Mesenchymal stem cell (in vitro differentiated cells and primary cell): Measurements from ENCODE around the gene FAM83E. TPM values are rescaled to one million over a fixed set of nuclear protein-coding genes. Genes with fewer than 3 reads are reported as not detected.

ENCODE experiments used
- DNase-seq: peaks from one replicate; pipeline ENCODE4 v3.0.0-alpha.2; 2013
- H2AFZ ChIP-seq: one replicate; pipeline ENCODE4 v1.6.1; 2013; ENCODE audit warnings: low read depth, mild to moderate bottlenecking, control low read depth, inconsistent platforms, low read length, moderate library complexity
- H2AK5ac ChIP-seq: 2 replicates; pipeline ENCODE4 v1.6.1; 2013; ENCODE audit warnings: low read length, moderate library complexity, mild to moderate bottlenecking, inconsistent platforms; ENCODE audit not compliant: severe bottlenecking
- H2BK120ac ChIP-seq: one replicate; pipeline ENCODE4 v1.6.1; 2013; ENCODE audit warnings: low read depth, mild to moderate bottlenecking, inconsistent platforms, low read length, moderate library complexity
- H2BK12ac ChIP-seq, 2 experiments: one replicate each; pipeline ENCODE4 v1.6.1; 2013; ENCODE audit warnings: inconsistent platforms in 2 of 2, low read length in 2 of 2, mild to moderate bottlenecking in 2 of 2, moderate library complexity in 2 of 2, control low read depth in 1 of 2
- H2BK15ac ChIP-seq: one replicate; pipeline ENCODE4 v1.6.1; 2013; ENCODE audit warnings: mild to moderate bottlenecking, low read depth, inconsistent platforms; ENCODE audit not compliant: poor library complexity, severe bottlenecking
- H2BK5ac ChIP-seq: 2 replicates; pipeline ENCODE4 v1.6.1; 2013; ENCODE audit warnings: low read depth, mild to moderate bottlenecking, low read length, control low read depth, inconsistent platforms; ENCODE audit not compliant: poor library complexity, severe bottlenecking
- H3K14ac ChIP-seq, 2 experiments: one replicate each; pipeline ENCODE4 v1.6.1; 2013; ENCODE audit warnings: inconsistent platforms in 2 of 2, low read length in 2 of 2, control low read depth in 1 of 2, mild to moderate bottlenecking in 1 of 2, moderate library complexity in 1 of 2
- H3K18ac ChIP-seq, 2 experiments: one replicate each; pipeline ENCODE4 v1.6.1; 2013; ENCODE audit warnings: inconsistent platforms in 2 of 2, low read length in 2 of 2, control low read depth in 1 of 2, low read depth in 1 of 2, mild to moderate bottlenecking in 1 of 2
- H3K23ac ChIP-seq, 2 experiments: one replicate each; pipeline ENCODE4 v1.6.1; 2013; ENCODE audit warnings: inconsistent platforms in 2 of 2, low read length in 2 of 2, mild to moderate bottlenecking in 2 of 2, moderate library complexity in 2 of 2, control low read depth in 1 of 2
- H3K27ac ChIP-seq: 2 replicates; pipeline ENCODE4 v1.5.1; 2013; ENCODE audit warnings: mild to moderate bottlenecking, moderate library complexity, low read length, control low read depth, inconsistent platforms; ENCODE audit not compliant: poor library complexity, severe bottlenecking
- H3K27me3 ChIP-seq, 2 experiments: 2 replicates each; pipeline versions ENCODE4 v1.6.1 to v1.7.0; 2013; ENCODE audit warnings: low read length in 2 of 2, mild to moderate bottlenecking in 2 of 2, moderate library complexity in 2 of 2, control low read depth in 1 of 2, inconsistent platforms in 1 of 2; ENCODE audit not compliant: control insufficient read depth in 1 of 2, insufficient read depth in 1 of 2
- H3K36me3 ChIP-seq, 2 experiments: 2 replicates each; pipeline versions ENCODE4 v1.6.1 to v1.7.0; 2013; ENCODE audit warnings: low read length in 2 of 2, control low read depth in 1 of 2, inconsistent platforms in 1 of 2, low read depth in 1 of 2, mild to moderate bottlenecking in 1 of 2; ENCODE audit not compliant: insufficient read depth in 2 of 2, control insufficient read depth in 1 of 2
- H3K4ac ChIP-seq, 2 experiments: one replicate each; pipeline ENCODE4 v1.6.1; 2013; ENCODE audit warnings: inconsistent platforms in 2 of 2, low read length in 2 of 2, mild to moderate bottlenecking in 2 of 2, moderate library complexity in 2 of 2, control low read depth in 1 of 2, low read depth in 1 of 2
- H3K4me1 ChIP-seq: 2 replicates; pipeline ENCODE4 v1.6.1; 2013; ENCODE audit warnings: low read depth, low read length, control low read depth; ENCODE audit not compliant: control insufficient read depth, insufficient read depth
- H3K4me2 ChIP-seq: 2 replicates; pipeline ENCODE4 v1.6.1; 2013; ENCODE audit warnings: low read length, mild to moderate bottlenecking, inconsistent platforms; ENCODE audit not compliant: poor library complexity, severe bottlenecking
- H3K4me3 ChIP-seq, 2 experiments: 2 replicates each; pipeline versions ENCODE4 v1.5.1 to v1.7.0; 2013; ENCODE audit warnings: low read length in 2 of 2, mild to moderate bottlenecking in 2 of 2, control low read depth in 1 of 2, low read depth in 1 of 2; ENCODE audit not compliant: insufficient read depth in 1 of 2
- H3K79me1 ChIP-seq: replicated peaks from 2 replicates; pipeline ENCODE4 v1.6.1; 2013; ENCODE audit warnings: mild to moderate bottlenecking, control low read depth, low read length, inconsistent platforms; ENCODE audit not compliant: poor library complexity, severe bottlenecking
- H3K9ac ChIP-seq: 2 replicates; pipeline ENCODE4 v1.7.0; 2013; ENCODE audit warnings: mild to moderate bottlenecking, low read length, moderate library complexity
- H3K9me3 ChIP-seq: 2 replicates; pipeline ENCODE4 v1.7.0; 2013; ENCODE audit warnings: mild to moderate bottlenecking, low read length; ENCODE audit not compliant: control insufficient read depth
- H4K8ac ChIP-seq: one replicate; pipeline ENCODE4 v1.6.1; 2013; ENCODE audit warnings: inconsistent platforms, mild to moderate bottlenecking, low read length, moderate library complexity
- H4K91ac ChIP-seq: one replicate; pipeline ENCODE4 v1.6.1; 2013; ENCODE audit warnings: mild to moderate bottlenecking, low read length, inconsistent platforms
- WGBS: methylation state at CpG from one replicate; pipeline ENCODE4 v1.1.7; 2013; ENCODE audit warnings: mixed read lengths; 5-methylcytosine and 5-hydroxymethylcytosine counted together
- polyA plus RNA-seq, 2 experiments: library from polyadenylated mRNA; stranded (reverse); fragments of 200-250 nt; gene quantifications; one replicate each; pipeline ENCODE4 v1.2.3, GENCODE V29; 2013

The FAM83E gene
- polyA plus RNA-seq (2013, experiment 1 of 2) = 0.03 TPM
- polyA plus RNA-seq (2013, experiment 2 of 2) = 0.04 TPM

GRCh38 chr19:48614436-48615230 lies at the start of gene FAM83E:
Gene FAM83E, minus strand, starts transcription at chr19:48615076. Its CDS starts 1,704 bp downstream, at chr19:48613372.
- Histone ChIP-seq H3K4me2 (no peak within 1 kb of the TSS), H3K23ac (peak within 1 kb of the TSS in 1 of 2 experiments; percentile 2), H2BK12ac (peak within 1 kb of the TSS in 1 of 2 experiments; percentile 9), H3K4me3 (no peak within 1 kb of the TSS), H4K91ac (no peak within 1 kb of the TSS), H3K4me1 (peaks cover 34% of the 10 kb centered on the region), H3K79me1 (peaks cover 1% of the 10 kb centered on the region), H2AK5ac (no peak within 1 kb of the TSS), H3K4ac (no peak within 1 kb of the TSS), H3K9me3 (no peaks in the 10 kb centered on the region), H3K18ac (peak within 1 kb of the TSS in 1 of 2 experiments; percentile 22), H3K14ac (no peak within 1 kb of the TSS), H3K36me3 (peaks cover 29 to 57% of the 10 kb centered on the region in 2 experiments), H2AFZ (no peak within 1 kb of the TSS), H2BK5ac (no peak within 1 kb of the TSS), H2BK15ac (no peak within 1 kb of the TSS), H3K9ac (peak within 1 kb of the TSS; percentile 100), H4K8ac (peak within 1 kb of the TSS; percentile 1), H2BK120ac (no peak within 1 kb of the TSS), H3K27ac (peak within 1 kb of the TSS; percentile 8), H3K27me3 (no peaks in the 10 kb centered on the region)
- WGBS = 58% methylated on average over 26 of the region's 31 CpGs
- no peak for DNase-seq

DNA sequence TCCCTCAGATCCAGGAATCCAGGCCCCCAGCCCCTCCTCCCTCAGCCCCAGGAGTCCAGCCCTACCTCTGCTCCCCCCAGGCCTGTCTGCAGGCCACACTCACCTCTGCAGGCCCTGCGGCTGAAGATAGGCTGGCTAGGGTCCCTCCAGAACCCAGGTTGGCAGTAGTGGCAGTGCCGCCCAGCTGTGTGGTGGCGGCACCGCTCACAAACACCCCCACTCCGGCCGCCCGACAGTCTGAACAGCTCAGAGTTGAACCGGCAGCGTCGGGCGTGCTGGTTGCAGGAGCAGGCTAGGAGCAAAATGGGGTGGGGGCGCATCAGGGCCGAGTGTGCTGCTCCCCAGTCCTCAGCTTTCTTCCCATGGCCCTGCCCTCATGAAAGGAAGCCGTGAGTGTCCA lies 49.6 kb upstream of the FAM83E start:
- Histone ChIP-seq H3K4me3 (peak overlapping the region in 1 of 2 experiments; percentile 7), H2BK5ac (no peak overlapping the region), H3K79me1 (no peaks in the 10 kb centered on the region), H3K27me3 (peaks cover 0 to 10% of the 10 kb centered on the region in 2 experiments), H2AK5ac (no peak overlapping the region), H3K27ac (no peak overlapping the region), H2BK15ac (no peak overlapping the region), H2BK12ac (no peak overlapping the region), H3K14ac (no peak overlapping the region), H3K4me1 (peaks cover 7% of the 10 kb centered on the region), H2BK120ac (no peak overlapping the region), H3K23ac (no peak overlapping the region), H4K91ac (no peak overlapping the region), H3K18ac (no peak overlapping the region), H3K36me3 (no peaks in the 10 kb centered on the region), H3K4ac (no peak overlapping the region), H3K9ac (no peak overlapping the region), H2AFZ (no peak overlapping the region), H4K8ac (no peak overlapping the region), H3K4me2 (no peak overlapping the region), H3K9me3 (no peaks in the 10 kb centered on the region)
- WGBS = 91% methylated on average over 14 of the region's 14 CpGs
- no peak for DNase-seq

DNA sequence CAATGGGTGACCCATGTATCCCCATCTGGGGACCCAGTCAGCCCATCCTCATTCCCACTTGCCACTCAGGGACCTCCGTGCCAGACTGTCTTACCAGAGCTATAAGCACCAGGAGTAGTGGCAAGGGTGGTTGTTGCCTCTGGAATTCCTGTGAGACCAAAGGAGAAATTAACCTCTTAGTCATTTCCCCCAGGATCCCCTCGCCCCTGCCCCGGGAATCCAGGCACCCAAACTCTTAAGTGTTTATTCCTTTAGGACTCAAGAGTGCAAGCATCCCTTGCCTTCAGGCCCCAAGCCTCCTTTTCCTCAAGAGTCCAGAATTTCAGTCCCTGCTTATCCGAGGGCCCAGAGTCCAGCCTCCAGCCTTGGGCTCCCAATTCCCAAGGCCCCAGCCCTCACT lies 48.8 kb upstream of the FAM83E start:
- no peak for DNase-seq
- no peak overlapping the region for H3K4me3 ChIP-seq
- H2BK15ac ChIP-seq = no peak overlapping the region
- no peak overlapping the region for H2BK120ac ChIP-seq
- H3K23ac ChIP-seq = peak overlapping the region in 1 of 2 experiments; percentile 11
- H2AK5ac ChIP-seq = no peak overlapping the region
- no peak overlapping the region for H4K8ac ChIP-seq
- no peak overlapping the region for H3K9ac ChIP-seq
- 67% methylated on average over 4 of the region's 4 CpGs for WGBS
- peaks cover 7% of the 10 kb centered on the region for H3K4me1 ChIP-seq
- no peak overlapping the region for H2BK5ac ChIP-seq
- H3K4ac ChIP-seq = no peak overlapping the region
- H3K4me2 ChIP-seq = no peak overlapping the region
- no peak overlapping the region for H2AFZ ChIP-seq
- H3K18ac ChIP-seq = no peak overlapping the region
- H3K79me1 ChIP-seq = no peaks in the 10 kb centered on the region
- peak overlapping the region; percentile 6 for H4K91ac ChIP-seq
- H3K9me3 ChIP-seq = no peaks in the 10 kb centered on the region
- H3K27ac ChIP-seq = no peak overlapping the region
- H2BK12ac ChIP-seq = no peak overlapping the region
- peaks cover 0 to 10% of the 10 kb centered on the region in 2 experiments for H3K27me3 ChIP-seq
- H3K14ac ChIP-seq = no peak overlapping the region
- no peaks in the 10 kb centered on the region for H3K36me3 ChIP-seq

DNA sequence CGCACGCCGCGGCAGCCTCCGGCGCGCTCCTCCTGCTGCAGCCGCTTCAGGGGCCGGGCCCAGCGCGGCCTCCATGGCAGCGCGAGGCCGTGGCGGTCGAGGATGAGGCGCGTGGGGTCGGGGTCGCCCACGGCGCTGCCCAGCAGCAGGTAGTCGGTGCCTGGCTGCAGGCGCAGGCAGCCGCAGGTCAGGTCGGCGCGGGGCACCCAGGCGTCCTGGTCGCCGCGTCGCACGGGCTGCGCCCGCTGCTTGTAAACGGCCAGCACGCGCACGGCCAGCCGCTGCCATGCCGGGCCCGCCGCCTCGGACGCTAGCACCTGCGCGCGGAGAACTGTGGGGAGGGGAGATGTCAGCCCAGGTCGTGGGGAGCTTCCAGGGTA lies 46.8 kb upstream of the FAM83E start:
- Histone ChIP-seq H2BK15ac (peak overlapping the region; percentile 1), H3K23ac (no peak overlapping the region), H3K4ac (no peak overlapping the region), H3K9me3 (no peaks in the 10 kb centered on the region), H2AFZ (no peak overlapping the region), H2BK120ac (no peak overlapping the region), H3K79me1 (no peaks in the 10 kb centered on the region), H4K91ac (peak overlapping the region; percentile 29), H3K4me3 (no peak overlapping the region), H3K27me3 (peaks cover 0 to 5% of the 10 kb centered on the region in 2 experiments), H3K27ac (no peak overlapping the region), H4K8ac (peak overlapping the region; percentile 47), H3K4me1 (peaks cover 12% of the 10 kb centered on the region), H2BK5ac (no peak overlapping the region), H3K4me2 (no peak overlapping the region), H3K36me3 (no peaks in the 10 kb centered on the region), H2AK5ac (no peak overlapping the region), H3K18ac (no peak overlapping the region), H3K9ac (no peak overlapping the region), H2BK12ac (no peak overlapping the region), H3K14ac (no peak overlapping the region)
- no peak for DNase-seq
- WGBS = 97% methylated on average over 50 of the region's 50 CpGs
